K562 (cell line): ENCODE measurements around the gene PNPLA7. TPM values are rescaled to one million over a fixed set of nuclear protein-coding genes. Genes with fewer than 3 reads are reported as not detected.

Experiments used
- CBX1 ChIP-seq: sonication (generic); IDR thresholded peaks from 2 replicates; pipeline ENCODE4 v1.6.1; 2016; ENCODE audit warnings: antibody characterized with exemption, low read depth, mild to moderate bottlenecking
- CREBBP ChIP-seq: IDR thresholded peaks from one replicate; pipeline ENCODE4 v1.6.1; 2012; ENCODE audit warnings: low read depth, mild to moderate bottlenecking, control low read depth, inconsistent platforms, low read length
- CREM ChIP-seq: IDR thresholded peaks from 2 replicates; pipeline ENCODE4 v1.6.1; 2014; ENCODE audit warnings: antibody characterized with exemption, low read depth
- ETV1 ChIP-seq: fragments of 450-650 bp; conservative IDR thresholded peaks from 2 replicates; pipeline ENCODE4 v1.6.1; 2016; ENCODE audit warnings: missing genetic modification characterization, control low read depth, low read depth, missing compliant biosample characterization
- GABPB1 ChIP-seq: sonication (generic); formaldehyde crosslinking; IDR thresholded peaks from 2 replicates; pipeline ENCODE4 v1.8.0; 2022; ENCODE audit warnings: mild to moderate bottlenecking, missing genetic modification reagents
- HOMEZ ChIP-seq: fragments of 250-450 bp; sonication (Bioruptor Pico); IDR thresholded peaks from 2 replicates; pipeline ENCODE4 v1.4.0; 2020; ENCODE audit warnings: mild to moderate bottlenecking, moderate library complexity
- ID3 ChIP-seq, 2 experiments: fragments of 250-450 bp in 1 of 2; fragments of 450-650 bp in 1 of 2; sonication (Bioruptor Pico) in 1 of 2; IDR thresholded peaks; 2 replicates each; pipeline versions ENCODE4 v1.6.1 to v1.8.0; 2016 to 2021; ENCODE audit warnings: mild to moderate bottlenecking in 2 of 2, moderate library complexity in 2 of 2, missing compliant biosample characterization in 1 of 2, missing genetic modification characterization in 1 of 2
- NR2C2 ChIP-seq, 2 experiments: fragments of 200-800 bp in 1 of 2; sonication (Bioruptor generic) in 1 of 2; sonication (generic) in 1 of 2; formaldehyde crosslinking in 1 of 2; IDR thresholded peaks; 2 replicates each; pipeline versions ENCODE4 v1.6.1 to v1.8.0; 2016 to 2022; ENCODE audit warnings: mild to moderate bottlenecking in 1 of 2, missing compliant biosample characterization in 1 of 2, missing genetic modification characterization in 1 of 2, missing genetic modification reagents in 1 of 2
- PCBP1 ChIP-seq: fragments of 200-400 bp; formaldehyde crosslinking; IDR thresholded peaks from 2 replicates; pipeline ENCODE4 v1.6.1; 2018; ENCODE audit warnings: mild to moderate bottlenecking, low read depth, low read length; ENCODE audit not compliant: poor library complexity, severe bottlenecking
- PREB ChIP-seq: sonication (generic); formaldehyde crosslinking; IDR thresholded peaks from 2 replicates; pipeline ENCODE4 v1.8.1; 2023; ENCODE audit warnings: mild to moderate bottlenecking, missing genetic modification reagents
- SAFB2 ChIP-seq: fragments of 200-400 bp; formaldehyde crosslinking; IDR thresholded peaks from 2 replicates; pipeline ENCODE4 v1.6.1; 2018; ENCODE audit warnings: borderline replicate concordance, low read length, low read depth, moderate library complexity; ENCODE audit not compliant: severe bottlenecking
- SIN3B ChIP-seq: fragments of 450-650 bp; IDR thresholded peaks from 2 replicates; pipeline ENCODE4 v1.6.1; 2017; ENCODE audit warnings: low read depth, mild to moderate bottlenecking, moderate library complexity
- TBL1XR1 ChIP-seq, 2 experiments: IDR thresholded peaks; 2 replicates each; pipeline ENCODE4 v1.6.1; 2012; ENCODE audit warnings: improper control_type of control experiment in 2 of 2, low read length in 2 of 2, mild to moderate bottlenecking in 1 of 2
- ZNF764 ChIP-seq: fragments of 250-450 bp; sonication (Bioruptor Pico); IDR thresholded peaks from 2 replicates; pipeline ENCODE4 v1.4.0; 2020; ENCODE audit warnings: low read depth, mild to moderate bottlenecking, moderate library complexity
- ZNF780A ChIP-seq: fragments of 250-450 bp; sonication (Bioruptor Pico); IDR thresholded peaks from 2 replicates; pipeline ENCODE4 v1.5.0; 2021; ENCODE audit warnings: mild to moderate bottlenecking
- polyA plus RNA-seq, 8 experiments: library from polyadenylated mRNA; depleted of rRNA in 4 of 8; stranded (reverse) in 5 of 8; unstranded in 3 of 8; fragments of >200 nt; fragmentation: Nextera tagmentation in 2 of 8; fragmentation: Illumina TruSeq in 1 of 8; extraction: Ambion mirVana in 2 of 8; extraction: Trizol in 1 of 8; gene quantifications; 2 replicates each; pipeline versions ENCODE4 v1.2.1 to v1.2.3, GENCODE V29; 2011 to 2014; ENCODE audit warnings: inconsistent platforms in 1 of 8, missing spikeins in 1 of 8
- total RNA-seq, 7 experiments: library from RNA; depleted of rRNA in 6 of 7; stranded (reverse); fragments of >200 nt in 6 of 7; fragmentation: Illumina TruSeq in 2 of 7; extraction: Trizol in 2 of 7; gene quantifications; 2 replicates each; pipeline versions ENCODE4 v1.2.1 to v1.2.3, GENCODE V29; 2011 to 2021; ENCODE audit warnings: low replicate concordance in 1 of 7
- TF ChIP-seq, protein P1 (sequence below), 2 experiments: IDR thresholded peaks; 2 replicates each; pipeline ENCODE4 v1.6.1; 2011; ENCODE audit warnings: borderline replicate concordance in 1 of 2, control low read depth in 1 of 2, low read depth in 1 of 2, low read length in 1 of 2, mild to moderate bottlenecking in 1 of 2, mixed read lengths in 1 of 2, moderate library complexity in 1 of 2; ENCODE audit not compliant: insufficient read depth in 1 of 2, insufficient read length in 1 of 2, poor library complexity in 1 of 2, severe bottlenecking in 1 of 2; ENCODE audit errors: extremely low read depth in 1 of 2
- TF ChIP-seq, protein P2 (sequence below): fragments of 250-450 bp; sonication (Bioruptor Pico); IDR thresholded peaks from 2 replicates; pipeline ENCODE4 v1.8.0; 2021; ENCODE audit warnings: borderline replicate concordance, mild to moderate bottlenecking, moderate library complexity; ENCODE audit not compliant: poor library complexity, severe bottlenecking

The PNPLA7 gene
- total and polyA plus RNA-seq, 9 of the 15 experiments (the other 6 are each of a cell fraction or from before 2014, with no cell fraction given): 0.01 to 0.85 (median 0.19) TPM; not detected in 1

- TF ChIP-seq PCBP1 (peak; percentile 5), CBX1 (no peak; the same call in 1 of the 2 replicates), ZNF764 (no peak; the same call in 1 of the 2 replicates), CREBBP (no peak), ID3 (CRISPR knock-in tag; IDR thresholded peaks at IDR 0.05) (no peak), ID3 (tag; IDR thresholded peaks at IDR 0.05) (peak; percentile 86), GABPB1 (CRISPR knock-in tag) (peak; percentile 96), TBL1XR1 (IDR thresholded peaks at IDR 0.05; ENCODE audit: low read length in 2 of 2) (peak; percentile 15 to 36; a peak in 1 of 4 replicates), SAFB2 (no peak), ZNF780A (no peak), SIN3B (peak; percentile 90), PREB (CRISPR knock-in tag) (peak; percentile 60; the same call in 1 of the 2 replicates), CREM (peak; percentile 69), ETV1 (tag) (peak; percentile 17; the same call in 1 of the 2 replicates), NR2C2 (CRISPR knock-in tag; IDR thresholded peaks at IDR 0.05) (0 out of 2 replicates have a peak, but pooled peaks have one; percentile 40), NR2C2 (tag; IDR thresholded peaks at IDR 0.05) (peak; percentile 79), HOMEZ (no peak)
- TF ChIP-seq, protein P1, sequence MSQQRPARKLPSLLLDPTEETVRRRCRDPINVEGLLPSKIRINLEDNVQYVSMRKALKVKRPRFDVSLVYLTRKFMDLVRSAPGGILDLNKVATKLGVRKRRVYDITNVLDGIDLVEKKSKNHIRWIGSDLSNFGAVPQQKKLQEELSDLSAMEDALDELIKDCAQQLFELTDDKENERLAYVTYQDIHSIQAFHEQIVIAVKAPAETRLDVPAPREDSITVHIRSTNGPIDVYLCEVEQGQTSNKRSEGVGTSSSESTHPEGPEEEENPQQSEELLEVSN (IDR thresholded peaks at IDR 0.05; ENCODE audit: borderline replicate concordance in 1 of 2, extremely low read depth in 1 of 2, insufficient read depth in 1 of 2, insufficient read length in 1 of 2, low read depth in 1 of 2, low read length in 1 of 2, poor library complexity in 1 of 2, severe bottlenecking in 1 of 2): peak in 1 of 2 experiments; percentile 81
- TF ChIP-seq, protein P2, sequence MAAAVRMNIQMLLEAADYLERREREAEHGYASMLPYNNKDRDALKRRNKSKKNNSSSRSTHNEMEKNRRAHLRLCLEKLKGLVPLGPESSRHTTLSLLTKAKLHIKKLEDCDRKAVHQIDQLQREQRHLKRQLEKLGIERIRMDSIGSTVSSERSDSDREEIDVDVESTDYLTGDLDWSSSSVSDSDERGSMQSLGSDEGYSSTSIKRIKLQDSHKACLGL (CRISPR knock-in tag): peak; percentile 34
Observed at GRCh38 chr9:137422604-137423513, 127.3 kb downstream of the PNPLA7 start, which contains the start of the genes EXD3 and NOXA1 (continued).
